ENCODE measurements around the gene MBNL2. TPM values are rescaled to one million over a fixed set of nuclear protein-coding genes. Genes with fewer than 3 reads are reported as not detected.

The MBNL2 gene
- total and polyA plus RNA-seq, 5 donors = 23.2 to 89.6 (median 75.8) TPM

DNA sequence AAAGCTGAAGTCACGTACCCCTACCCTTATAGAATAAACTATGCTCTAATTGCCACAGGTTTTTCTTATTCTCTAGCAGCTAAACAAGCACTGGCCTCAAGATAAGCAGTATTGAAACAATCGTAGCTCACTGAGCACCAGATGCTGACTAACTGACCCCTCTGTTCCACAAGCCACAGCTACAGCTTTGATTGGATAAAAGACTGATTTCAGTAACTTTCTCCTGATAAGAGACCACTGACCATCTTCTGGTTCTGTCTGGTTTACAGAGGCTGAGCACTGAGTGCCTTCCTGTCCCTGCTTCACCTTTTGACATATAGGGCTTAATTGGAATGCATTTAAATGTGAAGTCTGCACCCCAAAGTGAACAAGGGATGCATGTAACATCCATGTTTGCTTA is 203.5 kb downstream of the MBNL2 start:
- 74% methylated on average over 2 of the region's 2 CpGs for WGBS
- Histone ChIP-seq H3K9me3 (ENCODE audit: control insufficient read depth, low read length) (no peaks in the 10 kb centered on the region), H3K4me3 (ENCODE audit: low read length) (no peak overlapping the region), H3K4me1 (ENCODE audit: control insufficient read depth, insufficient read depth, low read length) (no peaks in the 10 kb centered on the region), H3K27ac (ENCODE audit: low read length) (no peak overlapping the region), H3K27me3 (ENCODE audit: control insufficient read depth, insufficient read depth) (no peaks in the 10 kb centered on the region)
- ATAC-seq (no peak), DNase-seq (no peak)
- intact Hi-C loops (cut with DNase I) = no loop called here

DNA sequence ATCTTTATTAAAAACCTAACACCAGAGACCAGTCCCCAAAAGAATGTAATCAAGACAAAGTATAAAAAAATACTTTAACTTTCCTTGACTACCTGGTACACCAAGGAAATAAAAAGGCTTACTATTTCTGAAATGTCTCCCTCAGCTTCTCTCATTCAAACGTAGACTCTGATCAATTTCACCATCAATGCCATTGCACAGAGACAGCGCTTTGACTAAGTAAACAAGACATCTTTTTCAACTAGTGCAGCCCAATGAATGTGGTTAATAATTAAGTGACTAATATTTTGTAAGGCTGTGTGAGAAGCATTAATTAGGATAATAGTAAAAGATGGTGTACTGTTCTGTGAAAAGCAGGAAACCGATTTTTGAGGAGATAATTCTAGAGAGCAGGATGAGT is 204.6 kb downstream of the MBNL2 start:
- no peaks in the 10 kb centered on the region for H3K27me3 ChIP-seq (ENCODE audit: control insufficient read depth, insufficient read depth)
- H3K4me3 ChIP-seq (ENCODE audit: low read length) = no peak overlapping the region
- H3K27ac ChIP-seq (ENCODE audit: low read length) = no peak overlapping the region
- ATAC-seq (no peak), DNase-seq (no peak)
- intact Hi-C loops (cut with DNase I) = no loop called here
- no peaks in the 10 kb centered on the region for H3K4me1 ChIP-seq (ENCODE audit: control insufficient read depth, insufficient read depth, low read length)
- H3K9me3 ChIP-seq (ENCODE audit: control insufficient read depth, low read length) = no peaks in the 10 kb centered on the region
- WGBS = 88% methylated on average over 3 of the region's 3 CpGs

DNA sequence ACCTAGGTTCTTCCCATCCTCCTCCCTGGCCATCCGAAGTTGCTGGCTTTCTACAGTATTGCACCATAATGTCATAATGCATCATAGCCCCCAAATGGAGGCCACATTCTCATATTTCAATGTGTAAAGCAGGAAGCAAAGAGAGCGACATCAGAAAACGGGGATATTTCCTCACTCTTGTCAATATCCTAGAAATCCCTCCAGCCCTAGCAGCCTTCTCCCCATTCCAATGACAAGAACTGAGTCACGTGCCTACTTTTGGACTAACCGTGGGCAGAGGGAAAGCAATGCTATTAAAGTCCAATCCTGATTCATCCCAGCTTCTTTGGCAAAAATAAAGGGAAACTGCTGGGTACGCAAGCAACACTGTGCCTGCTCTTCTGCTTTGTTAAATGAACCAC is 207.5 kb downstream of the MBNL2 start:
- Histone ChIP-seq H3K4me3 (ENCODE audit: low read length) (no peak overlapping the region), H3K9me3 (ENCODE audit: control insufficient read depth, low read length) (no peaks in the 10 kb centered on the region), H3K27me3 (ENCODE audit: control insufficient read depth, insufficient read depth) (no peaks in the 10 kb centered on the region), H3K27ac (ENCODE audit: low read length) (peak overlapping the region; percentile 30), H3K4me1 (ENCODE audit: control insufficient read depth, insufficient read depth, low read length) (no peaks in the 10 kb centered on the region)
- ATAC-seq (no peak), DNase-seq (no peak)
- intact Hi-C loops (cut with DNase I) = no loop called here
- 63% methylated on average over 6 of the region's 6 CpGs for WGBS

DNA sequence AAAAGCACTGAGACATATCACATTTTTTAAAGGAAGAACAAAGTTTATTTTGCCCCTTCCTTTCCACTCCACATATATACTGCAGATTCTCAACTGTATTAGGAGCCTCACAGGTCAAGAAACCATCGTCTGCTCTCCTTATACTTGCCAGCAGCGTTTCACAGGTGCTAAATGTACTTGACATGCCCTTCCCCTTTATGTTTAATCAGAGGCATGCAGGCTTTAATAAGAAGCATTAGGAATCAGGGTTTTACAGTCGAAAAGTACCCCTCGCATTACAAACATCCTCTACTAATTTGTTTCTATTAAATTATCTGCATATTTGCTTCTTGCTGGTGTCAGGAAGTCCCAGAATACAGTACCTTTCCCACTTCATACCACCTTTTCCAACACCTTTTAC is 208.2 kb downstream of the MBNL2 start:
- ATAC-seq (no peak), DNase-seq (no peak)
- H3K9me3 ChIP-seq (ENCODE audit: control insufficient read depth, low read length) = no peaks in the 10 kb centered on the region
- H3K27ac ChIP-seq (ENCODE audit: low read length) = no peak overlapping the region
- no peaks in the 10 kb centered on the region for H3K4me1 ChIP-seq (ENCODE audit: control insufficient read depth, insufficient read depth, low read length)
- no peaks in the 10 kb centered on the region for H3K27me3 ChIP-seq (ENCODE audit: control insufficient read depth, insufficient read depth)
- WGBS = 66% methylated on average over 4 of the region's 4 CpGs
- intact Hi-C loops (cut with DNase I) = no loop called here
- no peak overlapping the region for H3K4me3 ChIP-seq (ENCODE audit: low read length)

DNA sequence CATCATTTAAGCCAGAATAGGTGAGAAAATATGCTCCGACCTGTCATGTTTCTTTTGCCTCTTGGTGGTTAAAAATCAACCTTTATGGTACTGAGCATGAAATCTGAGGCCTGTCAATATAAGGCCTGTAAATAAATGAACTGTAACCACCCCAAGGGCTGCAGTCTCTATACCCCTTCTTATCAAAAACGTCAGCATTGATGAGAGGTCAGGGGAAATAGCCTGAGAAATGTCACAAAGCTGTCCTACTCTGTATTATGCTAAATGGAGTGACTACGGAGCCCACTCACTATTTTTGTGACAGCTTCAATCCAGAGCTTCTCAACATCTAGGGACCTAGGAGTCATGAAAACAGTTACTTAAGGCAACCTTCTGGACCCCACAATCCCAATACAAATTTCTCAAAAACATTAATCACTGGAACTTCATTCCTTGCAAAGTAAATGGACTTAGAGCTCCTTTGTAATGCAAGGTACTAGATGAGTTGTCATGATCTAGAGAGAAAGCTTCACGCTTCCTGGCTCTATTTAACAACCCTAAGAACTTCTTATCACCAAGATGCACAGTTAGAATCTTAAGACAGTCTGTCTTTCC is 209.1 kb downstream of the MBNL2 start:
- H3K4me3 ChIP-seq (ENCODE audit: low read length) = no peak overlapping the region
- ATAC-seq = no peak
- no peak for DNase-seq
- H3K4me1 ChIP-seq (ENCODE audit: control insufficient read depth, insufficient read depth, low read length) = no peaks in the 10 kb centered on the region
- H3K9me3 ChIP-seq (ENCODE audit: control insufficient read depth, low read length) = no peaks in the 10 kb centered on the region
- H3K27ac ChIP-seq (ENCODE audit: low read length) = no peak overlapping the region
- WGBS = 74% methylated on average over 4 of the region's 4 CpGs
- no peaks in the 10 kb centered on the region for H3K27me3 ChIP-seq (ENCODE audit: control insufficient read depth, insufficient read depth)
- intact Hi-C loops (cut with DNase I) = no loop called here

DNA sequence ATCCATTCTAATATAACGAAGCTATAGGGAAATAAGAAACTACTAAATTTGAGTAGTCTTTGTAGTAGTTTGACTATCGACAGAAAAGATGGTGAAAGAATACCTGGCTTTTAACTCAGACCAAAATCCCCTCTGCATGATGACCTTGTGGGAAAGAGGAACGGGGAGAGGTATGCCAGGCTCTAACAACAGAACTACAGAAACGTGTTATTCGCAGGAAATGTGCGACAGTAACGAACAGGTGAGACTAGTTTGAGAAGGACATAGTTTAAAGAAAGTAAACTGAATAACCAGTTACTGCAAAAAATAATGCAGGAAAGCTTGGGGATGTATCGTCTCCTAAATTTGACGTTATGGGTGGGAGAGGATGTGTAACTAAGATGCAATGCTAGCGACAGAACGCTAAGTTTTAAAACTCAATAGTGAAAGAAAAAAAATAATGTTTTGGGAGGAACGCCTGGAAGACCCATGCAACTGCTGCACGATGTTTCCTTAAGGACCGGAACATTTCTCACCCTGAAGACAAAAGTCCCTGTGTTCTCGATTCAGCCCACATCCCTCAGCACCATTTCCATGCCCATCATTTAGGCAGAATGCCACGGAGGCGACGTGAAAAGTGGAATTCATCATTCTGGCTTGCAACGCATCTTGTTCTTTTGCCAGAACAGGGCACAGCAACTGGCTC is 210.2 kb downstream of the MBNL2 start:
- no peaks in the 10 kb centered on the region for H3K4me1 ChIP-seq (ENCODE audit: control insufficient read depth, insufficient read depth, low read length)

DNA sequence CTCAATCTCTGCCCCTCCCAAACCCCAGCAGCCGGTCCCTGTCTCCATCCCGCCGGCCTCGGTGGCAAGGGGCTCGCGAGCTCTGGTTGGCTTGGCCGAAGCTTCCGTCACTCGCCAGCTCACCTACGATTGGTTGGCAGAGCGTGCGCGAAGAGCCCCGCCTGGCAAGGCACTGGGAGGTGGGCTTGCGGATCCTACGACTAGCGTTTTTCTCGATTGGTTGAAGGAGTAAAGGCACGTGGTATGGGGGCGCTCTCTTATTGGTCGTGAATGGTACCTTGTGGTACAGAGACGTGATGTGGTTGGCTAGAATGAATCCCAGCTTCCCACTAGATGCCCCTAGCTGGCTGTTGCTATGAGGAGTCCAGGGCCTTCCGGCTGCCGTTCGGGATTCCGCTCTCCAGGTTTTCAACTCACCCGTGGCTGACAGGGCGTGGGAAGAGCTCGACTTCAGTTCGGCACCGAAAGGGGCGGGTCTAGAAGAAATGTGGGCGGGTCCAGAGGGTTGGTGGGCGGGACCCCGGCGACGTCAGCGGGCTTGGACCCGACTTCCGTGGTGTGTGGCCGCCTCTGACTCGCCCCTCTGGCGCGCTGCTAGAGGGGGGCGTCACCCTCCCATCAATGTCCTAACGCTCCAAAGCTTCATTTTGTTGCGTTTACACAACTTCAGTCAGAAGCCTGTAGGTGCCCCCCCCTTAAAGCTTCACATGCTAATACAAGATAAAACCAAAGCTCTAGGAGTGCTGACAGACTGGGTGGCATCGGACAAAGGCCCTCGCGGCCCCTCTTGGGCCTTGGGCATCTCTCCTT is 211.0 kb downstream of the MBNL2 start:
- Histone ChIP-seq H3K4me1 (ENCODE audit: control insufficient read depth, insufficient read depth, low read length) (peaks cover under 1% of the 10 kb centered on the region), H3K27ac (ENCODE audit: low read length) (peak overlapping the region; percentile 100), H3K27me3 (ENCODE audit: control insufficient read depth, insufficient read depth) (no peaks in the 10 kb centered on the region), H3K9me3 (ENCODE audit: control insufficient read depth, low read length) (no peaks in the 10 kb centered on the region), H3K4me3 (ENCODE audit: low read length) (peak overlapping the region; percentile 99)
- ATAC-seq = peak; percentile 95 to 97
- WGBS = under 1% methylated on average over 50 of the region's 50 CpGs
- DNase-seq = peak; percentile 99
- intact Hi-C loops (cut with DNase I) = no loop called here

More for the DNA sequence above, 210.2 kb downstream of the MBNL2 start:
- DNase-seq (no peak), ATAC-seq (peak in 1 of 2 donors; percentile 0)
- Histone ChIP-seq H3K9me3 (ENCODE audit: control insufficient read depth, low read length) (no peaks in the 10 kb centered on the region), H3K27ac (ENCODE audit: low read length) (peak overlapping the region; percentile 73), H3K4me3 (ENCODE audit: low read length) (peak overlapping the region; percentile 52), H3K27me3 (ENCODE audit: control insufficient read depth, insufficient read depth) (no peaks in the 10 kb centered on the region)
- intact Hi-C loops (cut with DNase I) = no loop called here
- WGBS = 10% methylated on average over 19 of the region's 19 CpGs

DNA sequence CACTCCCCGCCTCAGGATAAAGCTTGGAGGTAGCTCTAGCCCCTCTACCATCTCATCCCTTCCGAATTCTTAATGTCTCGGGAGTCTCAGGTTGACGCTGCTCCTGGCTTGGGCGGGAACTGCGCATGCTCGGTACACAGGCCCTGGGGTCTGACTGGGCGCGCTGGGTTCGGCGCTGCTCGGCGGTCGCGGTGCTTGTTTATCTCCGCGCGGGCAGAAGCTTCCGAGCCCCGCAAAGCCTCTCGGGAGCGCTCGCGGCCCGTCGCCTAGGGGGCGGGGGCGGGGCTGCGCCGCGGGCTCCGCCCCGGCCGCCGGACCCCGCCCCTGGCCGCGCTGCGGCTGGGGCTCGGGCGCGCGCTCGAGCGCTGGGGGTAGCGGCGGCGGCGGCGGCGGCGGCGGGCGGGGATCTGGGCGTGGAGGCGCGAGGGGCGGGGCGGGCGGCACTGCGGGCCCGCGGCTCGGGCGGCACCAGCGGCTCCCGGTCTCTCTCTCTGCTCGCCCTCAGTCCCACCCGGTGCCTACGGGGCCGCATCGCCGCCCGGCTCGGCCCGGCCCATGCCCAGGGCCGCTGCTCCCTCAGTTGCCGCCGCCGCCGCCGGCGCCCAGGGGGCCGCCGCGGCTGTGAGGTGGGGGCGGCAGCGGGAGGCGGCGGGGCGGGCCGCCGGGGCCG is 211.7 kb downstream of the MBNL2 start, which contains the start of gene RAP2A:
TSS of gene RAP2A (plus strand) at position 443 of the 670 bp plus-strand sequence. CDS start 302 bp downstream, outside the sequence.
- intact Hi-C loops (cut with DNase I) = no loop called here
- peaks cover 2% of the 10 kb centered on the region for H3K4me1 ChIP-seq (ENCODE audit: control insufficient read depth, insufficient read depth, low read length)
- H3K9me3 ChIP-seq (ENCODE audit: control insufficient read depth, low read length) = no peaks in the 10 kb centered on the region
- DNase-seq (peak; percentile 93 to 97 (median 96)), ATAC-seq (peak; percentile 86 to 87)
- no peaks in the 10 kb centered on the region for H3K27me3 ChIP-seq (ENCODE audit: control insufficient read depth, insufficient read depth)
- under 1% methylated on average over 94 of the region's 94 CpGs for WGBS
- peak within 1 kb of the TSS; percentile 100 for H3K27ac ChIP-seq (ENCODE audit: low read length)
- H3K4me3 ChIP-seq (ENCODE audit: low read length) = peak within 1 kb of the TSS; percentile 99

DNA sequence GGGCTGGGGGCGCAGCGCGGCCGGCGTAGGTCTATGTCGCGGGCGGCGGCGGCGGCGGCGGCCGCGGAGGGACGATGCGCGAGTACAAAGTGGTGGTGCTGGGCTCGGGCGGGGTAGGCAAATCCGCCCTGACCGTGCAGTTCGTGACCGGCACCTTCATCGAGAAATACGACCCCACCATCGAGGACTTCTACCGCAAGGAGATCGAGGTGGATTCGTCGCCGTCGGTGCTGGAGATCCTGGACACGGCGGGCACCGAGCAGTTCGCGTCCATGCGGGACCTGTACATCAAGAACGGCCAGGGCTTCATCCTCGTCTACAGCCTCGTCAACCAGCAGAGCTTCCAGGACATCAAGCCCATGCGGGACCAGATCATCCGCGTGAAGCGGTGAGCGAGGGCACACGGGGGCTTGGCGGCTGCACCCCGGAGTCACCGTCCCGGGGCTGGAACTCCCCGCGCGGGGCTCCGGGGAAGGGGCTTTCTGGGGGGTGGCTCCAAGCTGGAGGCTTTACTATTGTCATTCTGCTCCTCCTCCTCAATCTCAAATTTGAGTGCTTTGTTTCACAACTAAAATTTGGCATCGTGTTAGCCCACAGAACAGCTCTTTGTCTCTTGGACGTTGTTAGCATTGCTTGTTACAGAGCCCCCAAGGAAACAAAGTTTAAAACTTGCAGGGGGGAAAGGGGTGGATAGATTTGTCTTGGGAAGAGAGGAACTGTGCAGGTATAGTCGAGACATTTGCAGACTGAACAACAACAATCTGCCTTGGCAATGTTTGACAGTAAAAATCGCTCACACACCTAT is 212.5 kb downstream of the MBNL2 start:
- Histone ChIP-seq H3K4me1 (ENCODE audit: control insufficient read depth, insufficient read depth, low read length) (peaks cover 2% of the 10 kb centered on the region), H3K4me3 (ENCODE audit: low read length) (peak overlapping the region; percentile 99), H3K27me3 (ENCODE audit: control insufficient read depth, insufficient read depth) (no peaks in the 10 kb centered on the region), H3K9me3 (ENCODE audit: control insufficient read depth, low read length) (no peaks in the 10 kb centered on the region), H3K27ac (ENCODE audit: low read length) (peak overlapping the region; percentile 86)
- WGBS = under 1% methylated on average over 60 of the region's 60 CpGs
- DNase-seq = peak; percentile 45 to 74 (median 73)
- ATAC-seq = no peak
- intact Hi-C loops (cut with DNase I) = no loop called here

DNA sequence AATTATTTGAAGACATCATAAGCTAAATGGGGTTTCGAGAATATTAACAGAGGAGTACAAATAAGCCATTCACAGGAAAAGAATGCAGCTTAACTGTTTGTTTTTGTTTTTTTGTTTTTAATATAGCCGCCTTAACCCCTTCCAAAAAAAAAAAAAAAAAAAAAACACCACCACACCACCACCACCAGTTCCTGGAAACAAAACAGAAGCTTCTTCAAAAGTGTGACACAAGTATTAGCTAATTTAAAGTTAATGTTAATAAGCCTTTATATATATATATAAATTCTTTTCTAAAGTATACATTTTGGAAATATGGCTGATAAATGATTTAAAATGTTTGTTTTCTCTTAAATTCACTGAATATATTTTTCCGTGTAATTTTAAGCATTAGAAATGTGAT is 213.2 kb downstream of the MBNL2 start:
- intact Hi-C loops (cut with DNase I) = no loop called here
- H3K4me3 ChIP-seq (ENCODE audit: low read length) = peak overlapping the region; percentile 99
- H3K4me1 ChIP-seq (ENCODE audit: control insufficient read depth, insufficient read depth, low read length) = peaks cover 2% of the 10 kb centered on the region
- H3K27ac ChIP-seq (ENCODE audit: low read length) = no peak overlapping the region
- H3K9me3 ChIP-seq (ENCODE audit: control insufficient read depth, low read length) = no peaks in the 10 kb centered on the region
- DNase-seq (no peak), ATAC-seq (no peak)
- WGBS = 18% methylated on average over 3 of the region's 3 CpGs
- H3K27me3 ChIP-seq (ENCODE audit: control insufficient read depth, insufficient read depth) = no peaks in the 10 kb centered on the region

Data from right cardiac atrium (tissue), 5 donors.